Measurements from ENCODE around the gene ACOX1.

The ACOX1 gene

DNA sequence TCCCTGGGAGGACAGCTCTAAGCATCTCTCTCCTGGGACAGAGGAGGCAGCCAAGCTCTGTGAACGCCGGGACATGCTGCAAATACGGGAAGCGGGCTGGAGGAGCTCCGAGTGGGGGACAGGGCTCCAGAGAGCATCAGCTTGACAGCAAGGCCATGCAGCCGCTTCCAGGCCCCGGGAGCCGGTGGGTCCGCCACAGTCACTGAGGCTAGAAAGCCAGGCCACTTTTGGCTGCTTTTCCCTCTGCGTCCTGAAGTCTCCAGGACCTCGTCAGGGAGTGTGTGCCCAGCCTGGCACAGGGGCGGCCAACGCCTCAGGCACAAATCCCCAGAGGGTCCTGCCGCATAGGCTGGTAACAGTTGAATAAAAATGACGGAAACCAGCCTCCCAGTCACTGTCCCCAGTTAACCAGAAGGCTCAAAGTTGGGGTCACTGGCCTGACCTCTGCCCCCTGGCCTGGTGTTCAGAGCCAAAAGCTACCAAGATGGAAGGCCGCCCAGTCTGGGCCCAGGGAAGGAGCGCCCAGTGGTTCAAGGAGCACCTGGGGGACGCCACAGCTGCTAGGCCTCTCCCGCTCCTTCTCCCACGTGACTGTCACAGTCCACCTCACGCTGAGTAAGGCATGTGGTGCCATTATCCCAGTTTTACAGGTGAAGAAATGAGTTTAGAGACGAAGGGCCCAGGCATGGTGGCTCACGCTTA lies 79.0 kb downstream of the ACOX1 start:
- in situ Hi-C loops (cut with MboI; ENCODE audit: low pct_unique_long_range_greater_than_20kb, low sequenced_read_pairs): no loop called here
- DNase-seq: no peak

DNA sequence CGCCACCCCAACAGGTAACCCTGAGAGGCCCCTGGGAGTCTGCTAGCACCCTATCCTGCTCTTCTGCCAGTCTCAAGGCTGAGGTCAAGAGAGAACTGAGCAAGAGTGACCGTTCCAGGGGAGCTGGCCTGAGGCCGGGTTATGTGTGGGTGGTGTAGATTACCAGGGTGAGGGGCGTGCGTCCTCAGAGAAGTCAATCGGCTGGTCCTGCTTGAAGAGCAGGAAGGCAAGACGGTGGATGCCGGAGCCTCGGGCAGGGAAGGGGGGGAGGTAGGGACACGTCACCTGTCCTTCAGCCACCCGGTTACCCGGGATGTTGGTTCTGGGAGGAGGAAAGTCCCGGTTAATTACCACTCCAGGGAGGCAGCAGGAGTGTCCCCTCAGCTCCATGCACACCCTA lies 79.6 kb downstream of the ACOX1 start:
- in situ Hi-C loops (cut with MboI; ENCODE audit: low pct_unique_long_range_greater_than_20kb, low sequenced_read_pairs): no loop called here
- DNase-seq: no peak

DNA sequence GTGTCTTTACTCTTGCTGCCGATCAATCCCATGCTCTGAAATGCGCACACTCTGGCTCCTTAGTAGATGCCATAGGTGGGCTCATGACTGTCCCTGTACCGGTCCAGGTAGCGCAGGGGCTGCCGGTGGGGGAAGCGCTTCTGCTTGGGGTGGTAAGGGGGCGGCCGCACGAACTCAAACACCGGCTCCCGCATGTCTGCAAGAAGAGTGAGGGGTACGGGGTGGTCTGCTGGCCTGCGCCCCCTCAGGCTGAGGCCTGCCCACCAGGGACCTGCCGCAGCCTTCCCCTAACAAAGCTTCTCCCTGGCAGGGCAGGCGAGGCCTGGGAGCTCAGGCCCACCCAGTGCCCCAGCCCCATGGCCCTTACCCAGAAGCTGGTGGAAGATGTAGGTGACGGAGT lies 80.2 kb downstream of the ACOX1 start:
- in situ Hi-C loops (cut with MboI; ENCODE audit: low pct_unique_long_range_greater_than_20kb, low sequenced_read_pairs): no loop called here
- no peak for DNase-seq

DNA sequence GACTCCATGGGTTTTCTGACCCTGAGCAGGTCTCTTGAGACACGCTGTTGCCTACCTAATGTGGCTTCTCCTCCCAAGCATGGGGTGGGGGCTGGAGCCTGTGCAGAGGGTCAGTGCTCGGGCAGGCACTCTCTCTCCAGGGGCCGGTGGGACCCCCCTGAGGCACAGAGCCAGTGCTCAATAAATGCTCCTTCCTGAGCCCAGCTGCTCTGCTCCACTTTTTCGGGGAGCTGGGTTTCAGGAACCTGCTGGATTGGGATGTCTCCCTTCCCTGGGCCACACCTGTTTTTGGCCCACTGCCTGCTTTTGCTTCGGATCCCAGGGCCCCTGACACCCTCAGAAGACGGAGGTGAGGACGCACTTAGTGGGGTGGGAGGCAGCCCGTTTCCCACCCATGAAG lies 80.9 kb downstream of the ACOX1 start:
- in situ Hi-C loops (cut with MboI; ENCODE audit: low pct_unique_long_range_greater_than_20kb, low sequenced_read_pairs): no loop called here
- DNase-seq: no peak

DNA sequence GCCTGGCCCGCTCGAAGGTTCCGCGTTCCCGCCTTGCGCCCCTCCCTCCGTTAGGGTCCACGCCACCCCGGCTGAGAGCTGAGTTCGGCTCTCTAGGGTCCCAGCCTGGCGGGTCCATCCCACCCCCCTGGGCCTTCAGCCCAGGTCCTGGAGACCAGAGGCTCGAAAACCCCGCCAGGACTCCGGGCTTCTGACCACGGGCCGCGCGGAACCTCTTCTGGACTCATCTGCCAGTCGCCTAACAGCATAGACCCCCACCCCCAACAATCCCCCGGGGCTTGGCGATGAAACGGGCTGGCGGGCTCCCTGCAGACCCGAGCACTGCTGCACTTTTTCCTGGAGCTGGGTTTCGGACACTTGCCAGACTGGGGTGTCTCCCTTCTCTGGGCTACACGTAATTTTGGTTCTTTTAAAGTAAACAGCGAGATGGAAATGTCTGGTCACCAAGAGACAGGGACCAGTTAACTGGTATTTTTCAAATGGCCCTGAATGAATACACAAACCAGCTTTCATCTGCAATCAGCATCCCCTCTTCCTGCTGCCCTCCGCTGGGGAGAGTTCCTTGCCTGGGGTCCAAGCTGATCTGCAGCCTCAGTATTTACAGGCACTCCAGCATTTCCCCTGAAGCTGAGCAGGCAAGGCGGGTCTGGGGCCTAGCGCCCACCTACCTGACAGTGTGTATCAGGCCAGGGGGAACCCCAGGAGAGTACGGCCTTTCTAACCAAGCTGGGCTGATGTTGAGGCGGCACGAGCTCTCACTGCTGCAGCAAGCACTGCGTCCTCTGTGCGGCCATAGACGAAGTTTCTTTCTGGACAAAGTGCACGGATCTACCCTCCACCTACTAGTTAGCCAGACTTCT lies 81.6 kb downstream of the ACOX1 start:
- no peak for DNase-seq
- in situ Hi-C loops (cut with MboI; ENCODE audit: low pct_unique_long_range_greater_than_20kb, low sequenced_read_pairs): no loop called here

DNA sequence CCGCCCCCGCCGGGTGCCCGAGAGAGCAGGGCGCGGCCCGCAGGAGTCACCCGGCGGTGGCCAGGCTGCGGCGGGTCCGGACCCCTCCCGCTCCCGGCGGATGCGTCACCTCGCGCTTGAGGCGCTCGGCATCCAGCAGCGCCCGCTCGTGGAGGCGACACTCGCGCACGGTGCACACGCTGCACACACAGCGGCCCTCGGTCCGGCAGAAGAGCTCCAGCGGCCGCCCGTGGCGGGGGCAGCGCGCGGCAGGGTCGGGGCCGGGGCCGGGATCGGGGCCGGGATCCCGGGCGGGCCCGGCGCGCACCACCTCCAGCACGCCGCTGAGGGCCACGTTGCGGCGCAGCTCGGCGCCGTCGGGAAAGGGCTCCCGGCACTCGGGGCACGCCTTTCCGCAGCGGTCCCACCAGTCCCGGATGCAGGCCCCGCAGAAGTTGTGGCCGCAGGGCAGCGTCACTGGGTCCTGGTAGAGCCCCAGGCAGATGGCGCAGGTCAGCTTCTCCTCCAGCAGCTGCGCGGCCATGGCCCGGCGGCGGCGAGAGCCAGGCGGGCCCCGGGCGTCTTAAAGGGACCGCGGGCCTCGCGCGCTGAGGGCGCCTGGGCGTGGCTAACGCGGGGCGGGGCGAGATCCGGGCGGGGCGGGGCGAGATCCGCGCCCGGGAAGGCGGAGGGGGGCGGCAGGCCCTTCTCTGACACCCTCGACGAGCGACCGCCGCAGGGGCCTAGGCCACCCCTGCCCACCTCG lies 82.4 kb downstream of the ACOX1 start, which contains the start of gene TRIM65:
Gene TRIM65, minus strand, starts transcription at position 537 of the 745 bp plus-strand sequence. Its CDS starts 14 bp downstream, at position 523.
- in situ Hi-C loops (cut with MboI; ENCODE audit: low pct_unique_long_range_greater_than_20kb, low sequenced_read_pairs): no loop called here

DNA sequence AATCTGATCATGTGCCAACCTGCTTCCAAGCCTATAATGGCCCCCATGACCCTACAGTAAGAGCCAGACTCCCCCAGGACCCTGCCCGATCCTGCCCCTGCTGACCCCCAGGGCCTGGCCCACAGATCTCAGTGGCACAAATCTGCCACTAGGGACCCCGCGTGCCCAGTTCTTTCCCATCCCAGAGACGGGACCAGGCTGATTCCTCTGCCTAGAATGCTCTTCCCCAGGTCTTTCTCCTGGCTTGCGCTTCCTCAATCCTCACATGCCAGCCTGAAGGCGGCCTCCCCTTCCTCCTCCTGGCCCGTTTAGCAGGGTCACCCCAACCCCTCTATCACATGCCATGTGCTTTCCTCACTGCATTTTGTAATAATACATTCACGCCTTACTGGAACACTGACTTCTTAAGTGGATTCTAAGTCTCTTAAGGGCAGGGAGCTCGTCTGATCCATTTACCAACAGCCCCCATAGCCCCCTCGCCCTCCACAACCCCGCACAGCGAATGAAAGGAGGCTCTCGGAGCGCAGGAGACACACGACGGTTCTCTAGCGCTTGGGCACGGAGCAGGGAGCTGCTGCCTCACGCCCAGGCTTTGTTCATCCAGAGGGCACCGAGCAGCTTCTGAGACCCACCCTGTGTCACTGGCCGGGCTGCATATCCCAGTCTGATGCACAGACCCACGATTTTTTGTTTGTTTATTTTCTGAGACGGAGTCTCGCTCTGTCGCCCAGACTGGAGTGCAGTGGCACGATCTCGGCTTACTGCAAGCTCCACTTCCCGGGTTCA lies 83.4 kb downstream of the ACOX1 start:
- in situ Hi-C loops (cut with MboI; ENCODE audit: low pct_unique_long_range_greater_than_20kb, low sequenced_read_pairs): no loop called here
- peak; percentile 44 for DNase-seq

More for the DNA sequence above, 82.4 kb downstream of the ACOX1 start, which contains the start of gene TRIM65:
- peak; percentile 72 for DNase-seq

DNA sequence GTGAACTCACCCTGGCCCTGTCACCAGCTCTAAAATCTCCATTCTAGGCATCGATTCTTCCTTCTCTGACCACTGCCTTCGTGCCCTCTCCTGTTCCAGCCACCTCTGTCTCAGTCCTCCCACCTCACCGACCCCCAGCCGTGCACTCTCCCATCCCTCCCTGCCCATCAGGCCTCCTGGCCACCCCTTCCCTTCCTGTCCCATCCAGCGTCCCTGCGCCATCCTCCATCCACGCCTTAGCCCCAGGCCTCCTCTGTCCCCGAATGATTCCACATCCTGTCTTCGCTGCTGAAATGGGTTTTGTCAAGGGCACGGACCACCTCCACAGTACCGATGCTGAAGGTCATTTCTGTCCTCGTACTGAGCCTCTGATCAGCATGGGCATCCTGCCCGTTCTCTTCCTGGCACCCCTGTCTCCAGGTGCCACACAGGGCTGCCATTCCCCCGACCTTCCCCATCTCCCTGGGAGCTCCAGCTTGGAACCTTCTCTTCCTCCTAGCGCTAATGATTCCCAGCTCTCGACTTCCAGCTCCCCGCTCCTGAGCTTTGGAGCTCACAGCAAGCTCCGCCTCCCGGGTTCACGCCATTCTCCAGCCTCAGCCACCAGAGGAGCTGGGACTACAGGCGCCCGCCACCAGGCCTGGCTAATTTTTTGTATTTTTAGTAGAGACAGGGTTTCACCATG lies 84.8 kb downstream of the ACOX1 start:
- in situ Hi-C loops (cut with MboI; ENCODE audit: low pct_unique_long_range_greater_than_20kb, low sequenced_read_pairs): no loop called here

DNA sequence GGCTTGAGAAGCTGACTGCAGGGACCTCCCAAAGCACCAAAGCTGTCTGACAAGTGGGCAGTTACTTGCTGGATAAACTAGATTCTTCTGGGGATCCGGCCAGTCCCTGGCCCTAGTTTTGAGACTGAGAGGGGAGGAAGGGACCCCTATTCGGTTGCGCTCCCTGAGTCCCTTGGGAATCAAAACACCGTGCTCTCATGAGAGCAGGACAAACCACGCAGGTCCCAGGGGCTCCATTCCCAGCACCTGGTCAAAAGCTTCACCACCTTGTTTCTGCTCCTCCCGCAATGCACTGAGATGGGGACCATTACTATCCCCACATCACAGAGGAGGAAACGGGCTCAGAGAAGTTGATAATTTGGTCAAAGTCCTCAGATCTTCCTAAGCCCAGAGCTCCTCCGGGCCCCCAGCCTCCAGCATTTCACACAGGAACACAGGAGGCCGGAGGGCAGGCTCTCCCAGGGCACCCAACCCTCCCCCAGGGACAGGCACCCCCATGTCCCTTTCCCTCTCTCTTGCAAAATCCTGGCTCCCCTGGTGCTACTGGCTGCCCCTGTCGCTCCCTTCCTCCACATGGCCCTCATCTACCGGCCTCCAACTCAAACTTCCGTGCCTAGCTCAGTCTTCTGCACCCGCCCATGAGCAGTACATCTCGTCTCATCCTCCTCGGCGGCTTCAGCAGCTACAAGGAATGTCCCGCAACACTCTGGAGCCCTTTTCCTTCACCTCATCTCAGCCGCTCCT lies 85.5 kb downstream of the ACOX1 start:
- in situ Hi-C loops (cut with MboI; ENCODE audit: low pct_unique_long_range_greater_than_20kb, low sequenced_read_pairs): no loop called here
- DNase-seq: no peak

More for the DNA sequence above, 84.8 kb downstream of the ACOX1 start:
- no peak for DNase-seq

DNA sequence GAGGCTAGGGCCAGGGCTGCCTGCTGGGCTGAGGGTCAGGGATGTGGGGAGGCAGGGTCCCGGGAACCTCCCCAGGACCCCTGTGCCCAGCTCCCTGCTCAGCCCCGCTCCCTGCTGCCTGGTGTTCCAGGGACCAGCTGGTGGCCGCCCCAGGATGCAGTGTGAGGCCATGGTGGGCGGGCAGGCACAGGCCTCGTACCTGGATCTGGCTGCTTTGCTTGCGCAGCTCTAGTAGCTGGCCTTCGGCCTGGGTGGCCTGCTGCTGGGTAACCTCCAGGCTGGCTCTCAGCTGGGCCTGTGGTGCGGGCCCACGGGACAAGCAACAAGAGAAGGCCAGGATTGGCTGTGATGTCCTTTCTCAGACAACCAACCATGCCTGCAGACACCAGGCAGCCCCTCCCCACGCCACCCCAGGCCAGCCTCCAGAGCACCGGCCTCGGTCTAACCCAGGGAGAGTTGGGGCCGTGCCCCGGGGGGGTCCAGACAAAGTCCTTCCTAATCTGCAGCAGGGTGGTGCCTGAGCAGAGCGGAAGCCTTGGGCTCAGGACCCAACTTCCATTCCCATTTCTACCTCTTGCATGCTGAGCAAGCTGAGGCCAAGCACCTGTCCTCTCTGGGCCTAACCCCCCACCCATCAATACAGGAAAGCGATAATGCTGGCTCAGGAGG lies 86.3 kb downstream of the ACOX1 start:
- in situ Hi-C loops (cut with MboI; ENCODE audit: low pct_unique_long_range_greater_than_20kb, low sequenced_read_pairs): no loop called here
- DNase-seq: no peak

DNA sequence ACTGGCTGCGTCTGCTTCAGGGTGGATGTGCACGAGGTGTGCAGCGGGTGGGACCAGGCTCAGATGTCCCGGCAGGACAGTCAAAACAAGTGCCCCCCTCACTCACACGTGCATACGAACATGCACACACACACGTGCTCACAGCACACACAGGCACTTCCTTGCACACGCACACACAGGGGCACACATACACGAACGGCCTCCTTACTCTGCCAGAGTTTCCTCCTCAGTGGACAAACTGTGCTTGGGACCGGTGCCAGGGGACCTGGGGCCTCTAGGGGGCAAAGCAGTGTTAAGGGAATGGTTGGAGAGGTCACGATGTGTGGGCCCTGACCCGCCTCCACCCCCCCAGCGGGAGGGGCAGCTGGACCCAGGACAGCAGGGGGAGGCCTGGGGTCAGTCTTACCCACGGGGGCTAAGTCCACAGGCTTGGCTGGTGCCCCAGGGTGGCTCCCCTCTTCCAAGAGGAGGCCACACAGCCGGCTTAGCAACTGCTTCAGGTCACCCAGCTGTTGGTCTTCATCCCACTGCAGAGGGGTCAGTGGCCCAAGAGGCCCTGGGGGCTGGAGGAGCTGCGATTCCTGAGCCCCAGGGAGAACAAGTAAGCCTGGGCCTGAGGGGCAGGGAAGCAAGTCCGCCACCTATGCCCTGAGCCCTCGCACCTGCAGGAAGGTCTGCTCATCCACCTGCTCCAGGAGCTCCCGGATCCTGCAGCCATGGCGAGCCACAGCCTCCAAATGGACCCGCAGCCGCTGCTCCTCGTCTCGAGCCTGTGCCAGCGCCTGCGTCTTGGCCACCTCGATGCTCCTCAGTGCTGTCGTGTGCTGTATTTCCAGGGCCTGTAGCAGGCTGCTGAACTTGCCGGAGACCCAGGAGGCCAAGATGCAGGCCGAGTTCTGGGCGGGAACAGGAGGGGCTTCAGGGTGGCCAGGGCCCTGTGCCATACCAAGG lies 87.1 kb downstream of the ACOX1 start:
- in situ Hi-C loops (cut with MboI; ENCODE audit: low pct_unique_long_range_greater_than_20kb, low sequenced_read_pairs): no loop called here
- DNase-seq: no peak
